Loucy (cell line): ENCODE data around the gene NDRG2.

Source experiments
- H2AFZ ChIP-seq: fragments of 200-600 bp; sonication (generic); 2 replicates; pipeline ENCODE4 v1.6.0; 2016; ENCODE audit warnings: antibody characterized with exemption, mild to moderate bottlenecking, low read length, moderate library complexity
- H3F3A ChIP-seq: fragments of 200-600 bp; 2 replicates; pipeline ENCODE4 v1.6.0; 2016; ENCODE audit warnings: antibody characterized with exemption, low read depth, mild to moderate bottlenecking
- H3K27me3 ChIP-seq: fragments of 200-600 bp; sonication (generic); 2 replicates; pipeline ENCODE4 v1.6.1; 2014; ENCODE audit warnings: low read length, mild to moderate bottlenecking; ENCODE audit not compliant: insufficient read depth, poor library complexity, severe bottlenecking
- H3K36me3 ChIP-seq: fragments of 200-600 bp; sonication (generic); 2 replicates; pipeline ENCODE4 v1.6.1; 2016; ENCODE audit warnings: low read length; ENCODE audit not compliant: insufficient read depth
- H3K4me1 ChIP-seq: fragments of 200-600 bp; sonication (generic); 2 replicates; pipeline ENCODE4 v1.5.1; 2014; ENCODE audit warnings: low read length, mild to moderate bottlenecking; ENCODE audit not compliant: insufficient read depth, poor library complexity, severe bottlenecking
- H3K4me2 ChIP-seq: fragments of 200-600 bp; sonication (generic); 2 replicates; pipeline ENCODE4 v1.6.0; 2014; ENCODE audit warnings: antibody characterized with exemption, low read length, low read depth, mild to moderate bottlenecking; ENCODE audit not compliant: poor library complexity, severe bottlenecking
- H3K4me3 ChIP-seq: fragments of 200-600 bp; sonication (generic); 2 replicates; pipeline ENCODE4 v1.5.1; 2014; ENCODE audit warnings: low read length, mild to moderate bottlenecking, mixed read lengths; ENCODE audit not compliant: poor library complexity, severe bottlenecking
- H3K79me2 ChIP-seq: fragments of 200-600 bp; sonication (generic); 2 replicates; pipeline ENCODE4 v1.6.1; 2014; ENCODE audit warnings: low read length; ENCODE audit not compliant: insufficient read depth
- H3K9ac ChIP-seq: fragments of 200-600 bp; sonication (generic); 2 replicates; pipeline ENCODE4 v1.6.0; 2014; ENCODE audit warnings: mild to moderate bottlenecking, low read depth, low read length, moderate library complexity; ENCODE audit not compliant: poor library complexity, severe bottlenecking
- H3K9me2 ChIP-seq: fragments of 200-600 bp; sonication (generic); replicated peaks from 2 replicates; pipeline ENCODE4 v1.6.1; 2016; ENCODE audit warnings: low read depth, low read length, mixed read lengths
- H3K9me3 ChIP-seq: fragments of 200-600 bp; sonication (generic); 2 replicates; pipeline ENCODE4 v1.6.1; 2014; ENCODE audit warnings: mild to moderate bottlenecking, antibody characterized with exemption, low read length, low read depth; ENCODE audit not compliant: insufficient read depth
- H4K20me1 ChIP-seq: fragments of 200-600 bp; sonication (generic); 2 replicates; pipeline ENCODE4 v1.6.0; 2014; ENCODE audit warnings: antibody characterized with exemption, low read length, mild to moderate bottlenecking; ENCODE audit not compliant: insufficient read depth, poor library complexity, severe bottlenecking
- CTCF ChIP-seq: fragments of 200-600 bp; sonication (generic); conservative IDR thresholded peaks from 2 replicates; pipeline ENCODE4 v1.5.1; 2014; ENCODE audit warnings: mild to moderate bottlenecking, antibody characterized with exemption, low read length
- EZH2phosphoT487 ChIP-seq: fragments of 200-600 bp; IDR thresholded peaks from 2 replicates; pipeline ENCODE4 v1.6.1; 2018; ENCODE audit warnings: antibody characterized with exemption, mild to moderate bottlenecking, moderate library complexity, borderline replicate concordance

The NDRG2 gene

DNA sequence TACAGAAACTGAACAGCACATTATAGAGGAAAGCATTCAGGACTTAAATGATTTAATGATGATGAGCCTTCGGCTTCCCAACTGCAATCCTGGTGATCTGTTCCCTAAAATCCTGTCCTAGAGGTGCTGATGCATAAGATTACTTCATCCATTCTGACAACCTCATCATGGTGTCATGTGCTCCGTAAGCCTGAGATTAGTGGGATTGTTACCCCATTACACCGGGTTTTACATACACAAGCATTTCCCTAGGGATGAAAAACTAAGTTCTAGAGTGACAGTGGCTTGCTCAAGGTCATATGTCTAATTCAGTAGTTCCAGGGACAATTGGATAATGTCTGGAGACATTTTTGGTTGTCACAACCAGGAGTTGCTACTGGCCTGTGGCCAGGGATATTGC is 12.3 kb upstream of the NDRG2 start:
- Histone ChIP-seq H3K9ac (no peak overlapping the region), H3F3A (no peaks in the 10 kb centered on the region), H3K4me1 (no peaks in the 10 kb centered on the region), H3K4me2 (no peak overlapping the region), H3K79me2 (no peaks in the 10 kb centered on the region), H3K27me3 (no peaks in the 10 kb centered on the region), H3K36me3 (no peaks in the 10 kb centered on the region), H3K9me2 (no peaks in the 10 kb centered on the region), H3K4me3 (no peak overlapping the region), H2AFZ (no peak overlapping the region), H4K20me1 (no peaks in the 10 kb centered on the region), H3K9me3 (no peaks in the 10 kb centered on the region)
- TF ChIP-seq CTCF: no peak

DNA sequence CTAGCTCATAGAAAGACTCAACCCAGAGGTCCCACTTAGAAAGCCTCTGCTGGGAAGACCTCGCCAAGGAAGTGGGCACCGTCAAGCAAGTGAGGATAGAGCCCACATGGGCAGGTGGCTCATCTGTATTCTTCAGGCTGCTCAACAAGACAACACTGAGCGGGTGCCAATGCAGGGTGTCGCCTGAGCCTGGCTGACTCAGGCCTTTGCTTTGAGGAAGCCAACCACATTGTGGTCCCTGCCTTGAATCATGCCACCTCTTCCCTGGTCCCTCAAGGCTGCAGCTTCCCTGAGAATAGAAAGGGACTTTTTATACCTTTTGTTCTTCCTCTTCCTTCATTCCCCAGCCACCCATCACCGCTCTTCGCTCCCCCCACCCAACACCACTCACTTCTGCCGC is 11.9 kb upstream of the NDRG2 start:
- Histone ChIP-seq H2AFZ (no peak overlapping the region), H3K36me3 (no peaks in the 10 kb centered on the region), H3F3A (no peaks in the 10 kb centered on the region), H3K27me3 (no peaks in the 10 kb centered on the region), H3K4me1 (no peaks in the 10 kb centered on the region), H3K9me3 (no peaks in the 10 kb centered on the region), H3K79me2 (no peaks in the 10 kb centered on the region), H3K9ac (no peak overlapping the region), H4K20me1 (no peaks in the 10 kb centered on the region), H3K4me2 (no peak overlapping the region), H3K9me2 (no peaks in the 10 kb centered on the region), H3K4me3 (no peak overlapping the region)
- no peak for TF ChIP-seq EZH2phosphoT487
- no peak for TF ChIP-seq CTCF

- no peaks in the 10 kb centered on the region for H3K4me1 ChIP-seq
- no peak within 1 kb of the TSS for H3K4me3 ChIP-seq
- no peaks in the 10 kb centered on the region for H4K20me1 ChIP-seq
- TF ChIP-seq CTCF (no peak), EZH2phosphoT487 (no peak)
- no peak within 1 kb of the TSS for H3K4me2 ChIP-seq
- no peaks in the 10 kb centered on the region for H3K9me2 ChIP-seq
- no peak within 1 kb of the TSS for H2AFZ ChIP-seq
- no peaks in the 10 kb centered on the region for H3K9me3 ChIP-seq
- no peaks in the 10 kb centered on the region for H3K36me3 ChIP-seq
- H3K9ac ChIP-seq: no peak within 1 kb of the TSS
- no peaks in the 10 kb centered on the region for H3F3A ChIP-seq
- H3K27me3 ChIP-seq: no peaks in the 10 kb centered on the region
- no peaks in the 10 kb centered on the region for H3K79me2 ChIP-seq
Measured at GRCh38 chr14:21034707-21035106, 9.8 kb upstream of the NDRG2 start, which contains the start of gene RNASE13. RNASE13 (minus strand) TSS chr14:21034807; CDS start chr14:21034288, 519 bp downstream.
